K562 (cell line): ENCODE data around the gene CCDC82. TPM values are rescaled to one million over a fixed set of nuclear protein-coding genes. Genes with fewer than 3 reads are reported as not detected.

Experiments used
- BACH1 ChIP-seq: fragments of 200-800 bp; sonication (Bioruptor generic); IDR thresholded peaks from 2 replicates; pipeline ENCODE4 v1.6.1; 2016; ENCODE audit warnings: missing genetic modification characterization, missing compliant biosample characterization
- MGA ChIP-seq: fragments of 450-650 bp; IDR thresholded peaks from 2 replicates; pipeline ENCODE4 v1.6.1; 2016; ENCODE audit warnings: mild to moderate bottlenecking, moderate library complexity
- RAD21 ChIP-seq, 2 experiments: fragments of 250-450 bp in 1 of 2; fragments of 450-650 bp in 1 of 2; sonication (Bioruptor Pico) in 1 of 2; formaldehyde crosslinking in 1 of 2; IDR thresholded peaks in 1 of 2; conservative IDR thresholded peaks in 1 of 2; 2 replicates each; pipeline versions ENCODE4 v1.4.0 to v1.8.0; 2020 to 2022; ENCODE audit warnings: mild to moderate bottlenecking in 2 of 2, moderate library complexity in 1 of 2
- RBM15 ChIP-seq: fragments of 200-400 bp; formaldehyde crosslinking; IDR thresholded peaks from 2 replicates; pipeline ENCODE4 v1.6.1; 2018; ENCODE audit warnings: mild to moderate bottlenecking, low read length, moderate library complexity; ENCODE audit not compliant: insufficient read depth
- SOX6 ChIP-seq: fragments of 450-650 bp; IDR thresholded peaks from 2 replicates; pipeline ENCODE4 v1.6.1; 2014; ENCODE audit warnings: mild to moderate bottlenecking
- THRA ChIP-seq: fragments of 450-650 bp; IDR thresholded peaks from 2 replicates; pipeline ENCODE4 v1.6.1; 2017; ENCODE audit warnings: mild to moderate bottlenecking, moderate library complexity
- ZEB2 ChIP-seq: fragments of 450-650 bp; IDR thresholded peaks from 2 replicates; pipeline ENCODE4 v1.6.1; 2016
- ZNF551 ChIP-seq: fragments of 250-450 bp; sonication (Bioruptor Pico); IDR thresholded peaks from 2 replicates; pipeline ENCODE4 v1.5.0; 2021; ENCODE audit warnings: mild to moderate bottlenecking, moderate library complexity
- ZNF639 ChIP-seq, 2 experiments: fragments of 200-800 bp in 1 of 2; sonication (Bioruptor generic) in 1 of 2; sonication (generic) in 1 of 2; formaldehyde crosslinking in 1 of 2; IDR thresholded peaks in 1 of 2; conservative IDR thresholded peaks in 1 of 2; 2 replicates each; pipeline versions ENCODE4 v1.5.0 to v1.6.1; 2016 to 2020; ENCODE audit warnings: missing compliant biosample characterization in 1 of 2, missing genetic modification characterization in 1 of 2, missing genetic modification reagents in 1 of 2
- polyA plus RNA-seq, 8 experiments: library from polyadenylated mRNA; depleted of rRNA in 4 of 8; stranded (reverse) in 5 of 8; unstranded in 3 of 8; fragments of >200 nt; fragmentation: Nextera tagmentation in 2 of 8; fragmentation: Illumina TruSeq in 1 of 8; extraction: Ambion mirVana in 2 of 8; extraction: Trizol in 1 of 8; gene quantifications; 2 replicates each; pipeline versions ENCODE4 v1.2.1 to v1.2.3, GENCODE V29; 2011 to 2014; ENCODE audit warnings: inconsistent platforms in 1 of 8, missing spikeins in 1 of 8
- total RNA-seq, 7 experiments: library from RNA; depleted of rRNA in 6 of 7; stranded (reverse); fragments of >200 nt in 6 of 7; fragmentation: Illumina TruSeq in 2 of 7; extraction: Trizol in 2 of 7; gene quantifications; 2 replicates each; pipeline versions ENCODE4 v1.2.1 to v1.2.3, GENCODE V29; 2011 to 2021; ENCODE audit warnings: low replicate concordance in 1 of 7

The CCDC82 gene
- total and polyA plus RNA-seq, 9 of the 15 experiments (the other 6 are each of a cell fraction or from before 2014, with no cell fraction given) = 12.5 to 51.3 (median 24.5) TPM

GRCh38 chr11:96338910-96339705 lies 50.6 kb downstream of the CCDC82 start (continued):
- 0 out of 4 replicates have a peak, but pooled peaks of 1 of the 2 experiments have one; percentile 44 for TF ChIP-seq ZNF639 (CRISPR knock-in tag; conservative IDR thresholded peaks at IDR 0.05 in 1 of 2, IDR thresholded peaks at IDR 0.05 in 1 of 2)
- no peak for TF ChIP-seq THRA
- TF ChIP-seq ZNF551 (CRISPR knock-in tag) = no peak
- TF ChIP-seq BACH1 (tag) = no peak
- TF ChIP-seq SOX6 = no peak
- TF ChIP-seq RAD21 (CRISPR knock-in tag; conservative IDR thresholded peaks at IDR 0.05 in 1 of 2, IDR thresholded peaks at IDR 0.05 in 1 of 2) = 0 out of 4 replicates have a peak, but pooled peaks of 1 of the 2 experiments have one; percentile 6
- no peak for TF ChIP-seq RBM15
- 0 out of 2 replicates have a peak, but pooled peaks have one; percentile 1 for TF ChIP-seq MGA
- TF ChIP-seq ZEB2 = peak; percentile 46
